ENCODE measurements around the gene CNOT3. TPM values are rescaled to one million over a fixed set of nuclear protein-coding genes. Genes with fewer than 3 reads are reported as not detected.

Gene CNOT3
- total and polyA plus RNA-seq, 2 donors (not counting 3 experiments of a cell fraction or from before 2014, with no cell fraction given) = 20.4 to 74.7 TPM

- Histone ChIP-seq H2AFZ (ENCODE audit: low read depth, low read length) (no peak overlapping the region), H3K27ac (ENCODE audit: insufficient read depth, low read depth, low read length) (no peak overlapping the region), H3K9ac (replicated peaks; ENCODE audit: extremely low read depth, insufficient read depth, low read length) (no peak overlapping the region), H3K9me3 (replicated peaks; ENCODE audit: control insufficient read depth, insufficient read depth, low read length) (no peaks in the 10 kb centered on the region), H3K4me2 (ENCODE audit: insufficient read depth, low read length) (no peak overlapping the region), H3K4me3 (replicated peaks in 1 of 3; ENCODE audit: insufficient read depth in 1 of 3, low read depth in 1 of 3, low read length in 3 of 3) (no peak overlapping the region), H3K27me3 (ENCODE audit: control insufficient read depth in 2 of 2, insufficient read depth in 2 of 2, low read length in 2 of 2) (no peaks in the 10 kb centered on the region), H3K79me2 (ENCODE audit: control insufficient read depth, insufficient read depth, low read length) (peaks cover 8% of the 10 kb centered on the region), H3K9me1 (replicated peaks; ENCODE audit: control insufficient read depth, extremely low read depth, insufficient read depth, low read length) (no peaks in the 10 kb centered on the region), H3K4me1 (ENCODE audit: control insufficient read depth, extremely low read depth, insufficient read depth, low read length) (no peaks in the 10 kb centered on the region), H4K20me1 (replicated peaks; ENCODE audit: control insufficient read depth, extremely low read depth, insufficient read depth, low read length) (no peaks in the 10 kb centered on the region), H3K36me3 (ENCODE audit: control insufficient read depth in 2 of 2, extremely low read depth in 1 of 2, insufficient read depth in 2 of 2, low read length in 2 of 2) (peaks cover 0 to 40% of the 10 kb centered on the region in 2 experiments)
- no TSS peak for BruUV-seq (replicated peaks)
- dilution Hi-C loops (cut with MboI; ENCODE audit: extremely low pct_ligation_motif_present, low sequenced_read_pairs) = no loop called here
- DNase-seq (ENCODE audit: low read depth, low spot score) = no peak
- intact Hi-C loops (cut with micrococcal nuclease) = no loop called here
- CTCF ChIA-PET = no interaction called here
- no peak for TF ChIP-seq JUN (IDR thresholded peaks at IDR 0.05; ENCODE audit: borderline replicate concordance, insufficient read depth, insufficient read length, low read depth)
- no peak for TF ChIP-seq MAX (IDR thresholded peaks at IDR 0.05; ENCODE audit: insufficient read depth, insufficient read length)
- TF ChIP-seq POLR2A (IDR thresholded peaks at IDR 0.05; ENCODE audit: low read depth, low read length) = no peak
- no peak for TF ChIP-seq GATA2 (IDR thresholded peaks at IDR 0.05; ENCODE audit: insufficient read depth, insufficient read length, low read depth, low read length)
- TF ChIP-seq POLR2AphosphoS5 (IDR thresholded peaks at IDR 0.05; ENCODE audit: insufficient read depth, low read depth, low read length) = no peak
- TF ChIP-seq MYC (IDR thresholded peaks at IDR 0.05; ENCODE audit: low read depth, low read length) = no peak
- no peak for TF ChIP-seq FOS (IDR thresholded peaks at IDR 0.05; ENCODE audit: borderline replicate concordance, insufficient read depth, low read length)
- no peak for TF ChIP-seq CTCF (IDR thresholded peaks at IDR 0.05; ENCODE audit: extremely low read depth in 1 of 2, insufficient read depth in 1 of 2, low read depth in 1 of 2, low read length in 2 of 2)
- no peak for TF ChIP-seq EZH2 (IDR thresholded peaks at IDR 0.05; ENCODE audit: borderline replicate concordance, low read depth, low read length, severe bottlenecking)
- no peak for FAIRE-seq
- POLR2A ChIA-PET = no interaction called here
Observed at GRCh38 chr19:54105796-54106195, 31.8 kb upstream of the CNOT3 start.

All from endothelial cell of umbilical vein (primary cell).